GM21423 (cell line): ENCODE measurements around the gene RNF183.
"Not testable (repeated sequence)": the region's sequence is repeated elsewhere in the genome, so short reads cannot be mapped to it uniquely, and the experiment has no call there.

Experiments used
- ATAC-seq: cut with Tn5 transposase; IDR thresholded peaks from one replicate; pipeline ENCODE4 v1.9.1; 2021; ENCODE audit warnings: mild to moderate bottlenecking, moderate library complexity; ENCODE audit not compliant: unreplicated experiment

Gene RNF183

GRCh38 chr9:113275157-113276131, 27.7 kb downstream of the RNF183 start, which contains the start of the genes CDC26 and PRPF4:
CDC26 (minus strand) TSS chr9:113275572; CDS start chr9:113272507, 3,065 bp downstream.
PRPF4 (plus strand) TSS chr9:113275658; CDS start chr9:113275744, 86 bp downstream.
- ATAC-seq = peak; percentile 97

- peak; percentile 5 for ATAC-seq
These were observed 28.6 kb downstream of the RNF183 start for GRCh38 chr9:113274474-113275156.

DNA sequence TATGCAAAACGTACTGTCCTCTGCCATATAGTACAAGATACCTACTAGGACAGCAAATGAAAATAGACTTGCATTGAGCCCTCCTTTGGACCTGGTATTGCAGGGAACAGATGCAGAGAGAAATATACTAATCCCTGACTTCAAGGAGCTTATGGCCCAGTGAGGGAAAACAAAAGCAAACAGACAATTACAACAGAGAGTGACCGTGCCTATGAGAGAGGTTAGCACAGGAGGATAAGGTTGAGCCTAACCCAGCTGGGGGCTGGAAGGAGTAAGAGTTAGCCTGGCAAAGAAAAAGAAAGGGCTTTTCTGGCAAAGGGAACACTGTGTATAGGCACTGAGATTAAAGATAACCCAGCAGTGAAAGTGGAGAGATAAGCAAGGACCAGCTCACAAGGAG, 33.3 kb downstream of the RNF183 start:
- ATAC-seq = no peak

- ATAC-seq = no peak
These were observed 33.8 kb downstream of the RNF183 start for GRCh38 chr9:113269355-113269754.

- ATAC-seq = no peak
These were observed 35.1 kb downstream of the RNF183 start for GRCh38 chr9:113267911-113268566.

GRCh38 chr9:113266174-113266573, 37.0 kb downstream of the RNF183 start:
- no peak for ATAC-seq

DNA sequence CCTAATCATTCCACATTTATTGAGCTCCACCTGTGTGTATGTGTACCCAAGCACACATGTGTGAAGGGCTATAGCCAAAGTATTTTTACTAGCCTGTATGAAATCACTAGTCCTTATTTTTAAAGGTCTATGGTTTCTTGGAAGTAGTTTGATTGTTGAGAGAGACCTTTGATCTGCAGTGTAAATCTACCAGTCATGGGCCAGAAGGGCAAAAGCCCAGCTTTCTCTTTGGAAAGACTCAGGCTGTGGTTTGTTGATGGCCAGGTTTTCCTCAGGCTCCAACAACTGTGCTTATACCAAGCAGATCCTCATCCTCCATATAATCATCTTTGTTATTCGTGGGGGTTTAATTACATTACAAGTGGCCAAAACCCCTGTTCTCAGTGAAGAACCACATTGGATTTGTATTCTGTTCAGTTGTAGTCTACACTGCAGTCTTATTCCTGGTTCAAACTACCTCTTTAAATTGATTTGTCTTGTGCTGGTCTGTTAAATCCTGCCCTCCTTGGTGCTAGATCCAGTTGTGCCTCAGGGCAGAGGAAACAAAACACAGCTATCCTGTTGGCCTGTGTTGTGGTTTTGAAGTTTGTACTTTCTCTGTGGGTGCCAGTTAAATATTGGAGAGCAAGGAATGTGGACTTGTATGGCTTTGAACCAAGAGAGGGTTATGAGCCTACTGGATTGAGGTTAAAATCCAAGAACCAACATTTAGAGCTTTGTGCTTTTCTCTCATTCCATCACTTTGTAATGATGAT, 41.1 kb downstream of the RNF183 start:
- ATAC-seq = no peak

DNA sequence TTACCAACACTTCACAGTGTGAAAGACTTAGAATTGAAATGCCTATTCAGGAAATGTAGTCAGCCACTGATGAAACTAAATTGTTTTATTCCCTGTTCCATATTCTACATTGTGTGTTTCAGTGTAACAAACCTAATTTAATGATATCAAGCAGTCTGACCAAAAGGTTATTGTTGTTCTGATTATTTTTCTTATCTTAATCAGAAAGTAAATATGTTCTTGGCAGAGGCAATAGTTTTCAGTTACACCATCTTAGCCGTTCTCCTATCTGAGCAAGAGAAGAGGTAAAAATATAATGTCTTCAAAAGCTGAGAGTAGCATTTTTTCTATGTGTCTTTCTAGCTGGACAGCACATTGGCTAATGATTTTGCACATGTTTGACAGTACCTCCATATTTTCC, 44.9 kb downstream of the RNF183 start:
- no peak for ATAC-seq

GRCh38 chr9:113257863-113258262, 45.3 kb downstream of the RNF183 start:
- ATAC-seq = no peak

GRCh38 chr9:113255438-113255837, 47.7 kb downstream of the RNF183 start:
- no peak for ATAC-seq

DNA sequence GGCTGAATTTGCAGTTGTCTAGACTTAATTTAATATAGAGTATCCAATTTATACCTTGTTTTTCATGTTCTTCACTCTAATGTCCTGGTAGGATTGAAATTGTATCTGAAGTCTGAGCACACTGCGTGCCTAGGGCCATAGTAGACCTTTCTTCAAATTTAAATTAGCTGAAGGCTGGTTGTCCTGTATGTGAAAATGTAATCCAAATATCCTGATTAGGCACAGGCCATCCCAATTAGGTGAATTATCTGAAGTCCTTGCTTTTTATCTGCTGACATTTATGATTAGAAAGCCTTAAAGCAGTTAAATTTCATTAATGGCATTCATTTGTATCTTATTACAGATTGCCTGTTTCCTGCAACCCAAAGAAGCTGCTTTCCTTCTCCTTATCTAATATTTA, 48.2 kb downstream of the RNF183 start:
- ATAC-seq = no peak

DNA sequence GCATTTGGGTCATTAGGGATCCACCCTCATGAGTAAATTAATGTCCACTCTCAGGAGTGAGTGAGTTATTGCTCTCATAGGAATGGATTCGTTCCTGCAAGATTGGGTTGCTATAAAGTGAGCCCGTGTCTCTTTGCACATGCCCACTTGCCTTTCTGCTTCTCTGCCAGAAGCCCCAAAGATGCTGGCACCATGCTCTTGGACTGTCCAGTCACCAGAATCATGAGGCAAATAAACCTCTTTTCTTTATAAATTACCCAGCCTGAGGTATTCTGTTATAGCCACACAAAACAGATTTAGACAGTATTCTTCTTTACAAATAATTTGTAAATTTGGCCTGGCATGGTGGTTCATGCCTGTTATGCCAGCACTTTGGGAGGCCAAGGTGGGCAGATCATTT, 52.4 kb downstream of the RNF183 start:
- ATAC-seq = no peak

GRCh38 chr9:113249661-113250060, 53.5 kb downstream of the RNF183 start:
- ATAC-seq = not testable (repeated sequence)

- no peak for ATAC-seq
These were observed 55.5 kb downstream of the RNF183 start for GRCh38 chr9:113247640-113248039.
